ENCODE measurements around the gene ANKRD6.
A peak's percentile ranks its signal among the peaks of the same experiment; 100 is the strongest.

ANKRD6 gene

GRCh38 chr6:89564752-89565427 is 131.9 kb downstream of the ANKRD6 start:
- peak; percentile 24 for DNase-seq (ENCODE audit: low spot score)

GRCh38 chr6:89566008-89566800 is 133.3 kb downstream of the ANKRD6 start:
- peak; percentile 90 for DNase-seq (ENCODE audit: low spot score)

- peak; percentile 76 for DNase-seq (ENCODE audit: low spot score)
Measured at GRCh38 chr6:89566930-89567629, 134.1 kb downstream of the ANKRD6 start.

- DNase-seq (ENCODE audit: low spot score): peak; percentile 50
Measured at GRCh38 chr6:89567630-89568390, 134.9 kb downstream of the ANKRD6 start.

GRCh38 chr6:89574910-89575561 is 142.1 kb downstream of the ANKRD6 start:
- no peak for DNase-seq (ENCODE audit: low spot score)

- DNase-seq (ENCODE audit: low spot score): no peak
Measured at GRCh38 chr6:89575562-89575960, 142.6 kb downstream of the ANKRD6 start.

- DNase-seq (ENCODE audit: low spot score): no peak
Measured at GRCh38 chr6:89580997-89581666, 148.2 kb downstream of the ANKRD6 start.

GRCh38 chr6:89581689-89582088 is 148.7 kb downstream of the ANKRD6 start:
- no peak for DNase-seq (ENCODE audit: low spot score)

GRCh38 chr6:89582669-89583325 is 149.8 kb downstream of the ANKRD6 start:
- no peak for DNase-seq (ENCODE audit: low spot score)

GRCh38 chr6:89583559-89583958 is 150.6 kb downstream of the ANKRD6 start:
- no peak for DNase-seq (ENCODE audit: low spot score)

GRCh38 chr6:89584539-89584938 is 151.6 kb downstream of the ANKRD6 start:
- no peak for DNase-seq (ENCODE audit: low spot score)

- DNase-seq (ENCODE audit: low spot score): no peak
Measured at GRCh38 chr6:89585154-89585553, 152.2 kb downstream of the ANKRD6 start.

- no peak for DNase-seq (ENCODE audit: low spot score)
Measured at GRCh38 chr6:89589297-89590025, 156.5 kb downstream of the ANKRD6 start.

- DNase-seq (ENCODE audit: low spot score): no peak
Measured at GRCh38 chr6:89590133-89590532, 157.2 kb downstream of the ANKRD6 start.

GRCh38 chr6:89591745-89592144 is 158.8 kb downstream of the ANKRD6 start:
- DNase-seq (ENCODE audit: low spot score): no peak

- DNase-seq (ENCODE audit: low spot score): no peak
Measured at GRCh38 chr6:89596056-89596455, 163.1 kb downstream of the ANKRD6 start.

GRCh38 chr6:89596484-89596883 is 163.5 kb downstream of the ANKRD6 start:
- no peak for DNase-seq (ENCODE audit: low spot score)

- DNase-seq (ENCODE audit: low spot score): no peak
Measured at GRCh38 chr6:89597372-89597771, 164.4 kb downstream of the ANKRD6 start.

GRCh38 chr6:89597988-89598387 is 165.0 kb downstream of the ANKRD6 start:
- DNase-seq (ENCODE audit: low spot score): peak; percentile 58

- DNase-seq (ENCODE audit: low spot score): no peak
Measured at GRCh38 chr6:89599727-89600126, 166.8 kb downstream of the ANKRD6 start.
